ENCODE measurements around the gene SORD.

DNA sequence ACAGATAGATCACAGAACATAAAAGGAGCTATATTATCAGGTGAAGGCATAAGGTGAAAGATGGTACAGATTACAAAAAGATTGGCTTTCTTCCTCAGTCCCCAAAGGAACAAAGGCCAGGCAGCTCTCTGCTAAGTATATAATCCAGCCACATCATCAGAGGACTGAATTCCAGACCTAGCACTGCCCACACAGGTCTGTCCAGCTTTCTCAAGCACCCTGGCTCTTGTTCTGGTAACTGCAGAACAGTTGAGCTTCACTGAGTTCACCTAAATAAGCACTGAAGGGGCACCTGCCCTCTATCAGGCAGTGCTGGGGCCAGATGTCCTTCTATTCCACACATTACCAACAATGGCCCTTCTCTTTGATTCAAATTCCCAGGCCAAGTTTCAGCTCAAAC is 100.4 kb downstream of the SORD start:
- TF ChIP-seq, protein P1, sequence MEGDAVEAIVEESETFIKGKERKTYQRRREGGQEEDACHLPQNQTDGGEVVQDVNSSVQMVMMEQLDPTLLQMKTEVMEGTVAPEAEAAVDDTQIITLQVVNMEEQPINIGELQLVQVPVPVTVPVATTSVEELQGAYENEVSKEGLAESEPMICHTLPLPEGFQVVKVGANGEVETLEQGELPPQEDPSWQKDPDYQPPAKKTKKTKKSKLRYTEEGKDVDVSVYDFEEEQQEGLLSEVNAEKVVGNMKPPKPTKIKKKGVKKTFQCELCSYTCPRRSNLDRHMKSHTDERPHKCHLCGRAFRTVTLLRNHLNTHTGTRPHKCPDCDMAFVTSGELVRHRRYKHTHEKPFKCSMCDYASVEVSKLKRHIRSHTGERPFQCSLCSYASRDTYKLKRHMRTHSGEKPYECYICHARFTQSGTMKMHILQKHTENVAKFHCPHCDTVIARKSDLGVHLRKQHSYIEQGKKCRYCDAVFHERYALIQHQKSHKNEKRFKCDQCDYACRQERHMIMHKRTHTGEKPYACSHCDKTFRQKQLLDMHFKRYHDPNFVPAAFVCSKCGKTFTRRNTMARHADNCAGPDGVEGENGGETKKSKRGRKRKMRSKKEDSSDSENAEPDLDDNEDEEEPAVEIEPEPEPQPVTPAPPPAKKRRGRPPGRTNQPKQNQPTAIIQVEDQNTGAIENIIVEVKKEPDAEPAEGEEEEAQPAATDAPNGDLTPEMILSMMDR (IDR thresholded peaks at IDR 0.05), result no peak
- no peak for TF ChIP-seq POLR2A (IDR thresholded peaks at IDR 0.05)

Data from body of pancreas (tissue), 4 donors.